ENCODE measurements around the gene MBNL1. TPM values are rescaled to one million over a fixed set of nuclear protein-coding genes. Genes with fewer than 3 reads are reported as not detected.
A peak's percentile ranks its signal among the peaks of the same experiment; 100 is the strongest.
"Not testable (repeated sequence)": the region's sequence is repeated elsewhere in the genome, so short reads cannot be mapped to it uniquely, and the experiment has no call there.

Gene MBNL1
- total RNA-seq, 8 experiments from 2014 or later, result 17.3 to 294 (median 44.8) TPM

DNA sequence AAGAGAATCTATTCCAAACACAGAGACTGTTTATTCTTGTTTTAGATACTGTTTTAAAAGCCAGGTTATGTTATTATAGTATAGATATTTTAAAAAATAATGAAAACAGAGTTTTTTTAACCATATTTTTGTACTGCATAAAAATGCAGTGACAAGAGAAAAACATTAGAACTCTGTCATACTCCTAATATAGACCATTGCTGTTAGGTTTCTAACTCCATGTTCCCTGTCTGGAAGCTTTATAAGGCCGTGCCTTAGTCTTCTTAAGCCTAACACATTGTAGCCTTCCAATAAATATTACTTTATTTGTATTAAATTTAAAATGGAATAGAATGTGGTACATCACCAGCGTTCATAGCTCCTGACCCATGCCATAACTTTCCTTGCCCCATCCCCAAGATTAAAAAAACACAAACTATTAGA, 53.2 kb downstream of the MBNL1 start:
- Histone ChIP-seq H3K4me3 (no peak overlapping the region), H3K27ac (no peak overlapping the region), H3K4me1 (replicated peaks in 1 of 2) (peaks cover 20 to 39% of the 10 kb centered on the region in 2 donors)
- in situ Hi-C loops (cut with MboI; ENCODE audit: low pct_unique_long_range_greater_than_20kb in 2 of 9, low sequenced_read_pairs in 9 of 9, unreplicated experiment in 9 of 9), result no loop called here
- no peak for ATAC-seq (replicated peaks in 6 of 8)
- 63 to 94% (median 88%) methylated on average over 1 to 2 of the region's 2 CpGs; no CpG with 5 or more reads in 2 of the 10 experiments for WGBS, 10 experiments

DNA sequence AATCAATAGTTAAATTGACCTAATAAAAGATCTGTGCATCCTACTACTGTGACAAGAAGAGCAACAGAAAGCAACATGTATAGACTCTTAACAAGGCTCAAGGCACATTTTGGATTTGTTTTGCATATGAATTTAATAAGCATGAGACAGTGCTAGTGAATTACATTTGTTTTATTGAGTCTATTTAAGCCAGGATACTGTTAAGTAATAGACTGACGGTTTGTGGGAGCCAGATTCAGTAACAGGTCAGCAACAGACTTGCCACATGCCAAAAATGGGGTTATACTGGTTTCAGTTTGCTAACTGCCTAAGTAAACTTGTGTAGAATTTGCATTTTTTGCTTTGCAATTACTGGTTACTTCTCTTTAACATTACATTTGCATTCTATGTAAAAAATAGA, 54.0 kb downstream of the MBNL1 start:
- 0 to 100% (median 55%) methylated on average over 1 of the region's 1 CpG; no CpG with 5 or more reads in 3 of the 10 experiments for WGBS, 10 experiments
- Histone ChIP-seq H3K4me3 (no peak overlapping the region), H3K27ac (no peak overlapping the region), H3K4me1 (replicated peaks in 1 of 2) (peaks cover 15 to 34% of the 10 kb centered on the region in 2 donors)
- peak in 3 of 8 experiments; percentile 16 to 72 (median 31) for ATAC-seq (replicated peaks in 6 of 8)
- in situ Hi-C loops (cut with MboI; ENCODE audit: low pct_unique_long_range_greater_than_20kb in 2 of 9, low sequenced_read_pairs in 9 of 9, unreplicated experiment in 9 of 9), result no loop called here

DNA sequence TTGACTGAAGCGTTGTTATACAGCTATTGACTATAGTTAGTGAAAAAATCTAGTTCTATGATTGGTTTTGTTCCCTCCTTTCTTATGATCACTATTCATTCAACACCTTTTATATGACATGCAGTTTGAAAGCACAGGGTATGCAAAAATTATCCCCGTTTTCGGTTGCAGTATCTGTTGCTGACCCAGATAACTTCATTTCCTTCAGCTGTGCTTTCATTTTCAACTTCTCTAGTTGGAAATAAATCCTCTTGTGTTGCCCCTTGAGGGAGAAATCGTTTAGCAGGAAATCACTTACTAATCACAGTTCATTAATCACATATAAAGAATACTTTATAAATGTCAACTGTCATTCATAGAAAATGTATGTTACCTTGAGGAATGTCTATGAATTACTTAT, 55.1 kb downstream of the MBNL1 start:
- ATAC-seq (replicated peaks in 6 of 8), result no peak

DNA sequence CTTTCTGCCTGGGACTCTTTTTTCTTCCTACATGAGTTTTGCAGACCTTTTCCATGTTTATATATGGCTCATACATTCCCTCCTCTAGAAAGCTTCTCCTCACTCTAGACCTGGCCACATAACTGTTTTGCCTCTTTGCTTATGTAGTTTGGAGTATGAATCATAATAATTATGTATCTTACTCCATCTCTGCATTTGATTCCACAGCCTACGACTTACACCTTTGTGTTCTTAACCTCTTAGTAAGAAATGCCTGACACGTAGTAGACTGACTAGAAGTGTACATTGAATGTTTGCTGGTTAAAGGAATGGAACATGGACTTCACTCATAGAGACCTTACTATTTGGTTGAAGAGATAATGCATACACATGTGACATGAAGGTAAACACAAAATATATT, 56.4 kb downstream of the MBNL1 start:
- peaks cover under 1 to 11% of the 10 kb centered on the region in 2 donors for H3K4me1 ChIP-seq (replicated peaks in 1 of 2)
- no peak overlapping the region for H3K4me3 ChIP-seq
- 60 to 100% (median 96%) methylated on average over 1 to 2 of the region's 2 CpGs for WGBS, 10 experiments
- no peak overlapping the region for H3K27ac ChIP-seq
- in situ Hi-C loops (cut with MboI; ENCODE audit: low pct_unique_long_range_greater_than_20kb in 2 of 9, low sequenced_read_pairs in 9 of 9, unreplicated experiment in 9 of 9), result no loop called here
- ATAC-seq (replicated peaks in 6 of 8), result no peak

More for the DNA sequence above, 55.1 kb downstream of the MBNL1 start:
- in situ Hi-C loops (cut with MboI; ENCODE audit: low pct_unique_long_range_greater_than_20kb in 2 of 9, low sequenced_read_pairs in 9 of 9, unreplicated experiment in 9 of 9), result no loop called here
- 57 to 100% (median 89%) methylated on average over 1 to 4 of the region's 4 CpGs for WGBS, 10 experiments
- H3K4me1 ChIP-seq (replicated peaks in 1 of 2), result peaks cover 9 to 23% of the 10 kb centered on the region in 2 donors
- H3K4me3 ChIP-seq, result no peak overlapping the region
- H3K27ac ChIP-seq, result no peak overlapping the region

DNA sequence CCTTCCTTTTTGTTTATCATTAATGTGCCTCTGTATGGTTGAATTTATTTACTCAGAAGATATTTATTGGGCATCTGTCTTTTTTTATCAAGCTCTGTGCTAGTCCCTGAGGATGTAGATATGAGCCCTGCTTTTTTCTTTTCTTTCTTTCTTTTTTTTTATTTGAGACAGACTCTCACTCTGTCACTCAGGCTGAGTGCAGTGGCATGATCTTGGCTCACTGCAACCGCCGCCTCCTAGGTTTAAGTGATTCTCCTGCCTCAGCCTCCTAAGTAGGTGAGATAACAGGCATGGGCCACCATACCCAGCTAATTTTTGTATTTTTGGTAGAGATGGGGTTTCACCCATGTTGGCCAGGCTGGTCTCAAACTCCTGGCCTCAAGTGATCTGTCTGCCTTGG, 58.5 kb downstream of the MBNL1 start:
- in situ Hi-C loops (cut with MboI; ENCODE audit: low pct_unique_long_range_greater_than_20kb in 2 of 9, low sequenced_read_pairs in 9 of 9, unreplicated experiment in 9 of 9), result no loop called here
- Histone ChIP-seq H3K27ac (no peak overlapping the region), H3K4me3 (no peak overlapping the region), H3K4me1 (replicated peaks in 1 of 2) (peaks cover 0 to 5% of the 10 kb centered on the region in 2 donors)
- ATAC-seq (replicated peaks in 6 of 8), result no peak
- 85 to 100% (median 100%) methylated on average over 2 of the region's 2 CpGs; no CpG with 5 or more reads in 3 of the 10 experiments for WGBS, 10 experiments

DNA sequence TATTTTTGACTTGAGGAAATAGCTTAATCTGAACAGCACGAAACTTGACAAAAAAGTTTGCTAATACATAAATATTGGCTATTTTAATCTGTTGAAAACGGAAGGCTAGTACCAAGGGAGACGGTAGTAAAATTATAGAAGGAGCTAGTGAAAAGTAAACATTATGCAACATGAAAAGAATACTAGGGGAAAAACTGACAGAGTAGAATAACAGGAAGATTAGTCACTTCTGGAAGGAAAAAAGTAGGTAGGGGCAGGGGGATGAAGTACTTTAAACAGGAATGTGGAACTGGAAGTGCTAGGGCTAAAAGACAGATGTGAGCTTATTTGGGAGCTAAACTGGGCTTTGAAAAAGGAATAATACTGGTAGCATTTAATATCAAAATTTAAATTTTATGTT, 60.1 kb downstream of the MBNL1 start:
- ATAC-seq (replicated peaks in 6 of 8), result no peak
- H3K4me3 ChIP-seq, result no peak overlapping the region
- WGBS, 10 experiments, result 7 to 100% (median 83%) methylated on average over 3 of the region's 3 CpGs
- H3K4me1 ChIP-seq (replicated peaks in 1 of 2), result no peaks in the 10 kb centered on the region
- H3K27ac ChIP-seq, result no peak overlapping the region
- in situ Hi-C loops (cut with MboI; ENCODE audit: low pct_unique_long_range_greater_than_20kb in 2 of 9, low sequenced_read_pairs in 9 of 9, unreplicated experiment in 9 of 9), result no loop called here

DNA sequence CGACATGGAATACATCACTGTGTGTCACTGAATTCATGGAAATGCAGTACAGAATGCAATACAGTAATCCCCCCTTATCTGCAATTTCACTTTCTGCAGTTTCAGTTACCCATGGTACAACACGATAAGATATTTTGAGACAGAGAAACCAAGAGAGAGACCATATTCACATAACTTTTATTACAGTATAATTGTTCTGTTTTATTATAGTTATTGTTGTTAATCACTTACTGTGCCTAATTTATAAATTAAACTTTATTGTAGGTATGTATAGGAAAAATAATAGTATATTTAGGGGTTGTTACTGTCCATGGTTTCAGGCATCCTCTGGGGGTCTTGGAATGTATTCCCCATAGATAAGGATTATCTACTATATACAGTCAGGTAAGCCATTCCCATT, 61.8 kb downstream of the MBNL1 start:
- ATAC-seq (replicated peaks in 6 of 8), result no peak
- H3K4me1 ChIP-seq (replicated peaks in 1 of 2), result no peaks in the 10 kb centered on the region
- H3K4me3 ChIP-seq, result no peak overlapping the region
- WGBS, 10 experiments, result 40 to 100% (median 90%) methylated on average over 1 to 2 of the region's 2 CpGs; no CpG with 5 or more reads in 1 of the 10 experiments
- in situ Hi-C loops (cut with MboI; ENCODE audit: low pct_unique_long_range_greater_than_20kb in 2 of 9, low sequenced_read_pairs in 9 of 9, unreplicated experiment in 9 of 9), result no loop called here
- no peak overlapping the region for H3K27ac ChIP-seq

DNA sequence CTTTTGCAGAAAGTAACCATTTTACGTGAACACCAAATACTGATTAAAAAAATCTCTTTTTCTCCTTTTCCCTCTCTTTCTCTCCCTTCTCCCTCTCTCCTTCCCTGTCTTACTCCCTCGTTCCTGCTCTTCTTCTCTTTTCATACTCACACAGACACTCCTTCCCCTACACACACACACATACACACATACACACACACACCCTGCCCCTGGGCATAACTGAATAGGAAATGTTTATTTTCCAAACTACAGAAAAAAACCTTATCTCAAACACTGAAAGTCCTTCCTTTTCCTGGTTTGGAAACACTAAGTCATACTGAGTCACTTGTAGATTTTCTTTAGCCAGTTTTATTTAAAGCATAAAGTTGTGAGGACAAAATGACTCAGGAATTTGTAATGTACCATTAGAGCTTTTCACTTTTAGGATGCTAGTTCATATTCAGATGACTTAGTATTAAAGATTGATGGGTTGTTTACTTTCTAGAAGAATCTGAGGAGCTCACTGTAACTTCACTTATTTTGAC, 62.4 kb downstream of the MBNL1 start:
- Histone ChIP-seq H3K4me3 (no peak overlapping the region), H3K4me1 (replicated peaks in 1 of 2) (no peaks in the 10 kb centered on the region), H3K27ac (no peak overlapping the region)
- peak in 3 of 8 experiments; percentile 25 to 88 (median 85) for ATAC-seq (replicated peaks in 6 of 8)
- in situ Hi-C loops (cut with MboI; ENCODE audit: low pct_unique_long_range_greater_than_20kb in 2 of 9, low sequenced_read_pairs in 9 of 9, unreplicated experiment in 9 of 9), result no loop called here
- 8 to 100% (median 66%) methylated on average over 1 to 2 of the region's 2 CpGs for WGBS, 10 experiments

DNA sequence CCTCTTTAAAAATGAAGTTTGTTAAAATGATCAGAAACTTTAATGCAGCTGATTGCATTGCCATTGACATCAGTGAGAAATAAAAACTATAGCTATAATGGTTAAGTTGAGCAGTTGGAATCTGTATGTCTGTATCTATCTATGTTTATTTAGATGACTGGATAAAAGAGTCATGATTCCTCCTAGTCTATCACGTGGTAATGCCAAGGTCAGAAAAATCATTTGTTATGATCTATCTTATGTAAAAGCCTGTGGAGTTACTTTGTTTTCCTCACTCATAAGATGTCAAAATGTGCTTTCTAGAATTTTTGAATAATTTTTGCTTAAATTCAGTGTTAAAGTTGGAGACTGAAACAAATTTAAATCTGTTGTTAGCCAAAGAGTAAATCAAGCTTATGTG, 63.3 kb downstream of the MBNL1 start:
- H3K4me3 ChIP-seq, result no peak overlapping the region
- H3K4me1 ChIP-seq (replicated peaks in 1 of 2), result no peaks in the 10 kb centered on the region
- no peak overlapping the region for H3K27ac ChIP-seq
- ATAC-seq (replicated peaks in 6 of 8), result no peak
- WGBS, 10 experiments, result 14 to 100% (median 79%) methylated on average over 1 of the region's 1 CpG; no CpG with 5 or more reads in 4 of the 10 experiments
- in situ Hi-C loops (cut with MboI; ENCODE audit: low pct_unique_long_range_greater_than_20kb in 2 of 9, low sequenced_read_pairs in 9 of 9, unreplicated experiment in 9 of 9), result no loop called here

DNA sequence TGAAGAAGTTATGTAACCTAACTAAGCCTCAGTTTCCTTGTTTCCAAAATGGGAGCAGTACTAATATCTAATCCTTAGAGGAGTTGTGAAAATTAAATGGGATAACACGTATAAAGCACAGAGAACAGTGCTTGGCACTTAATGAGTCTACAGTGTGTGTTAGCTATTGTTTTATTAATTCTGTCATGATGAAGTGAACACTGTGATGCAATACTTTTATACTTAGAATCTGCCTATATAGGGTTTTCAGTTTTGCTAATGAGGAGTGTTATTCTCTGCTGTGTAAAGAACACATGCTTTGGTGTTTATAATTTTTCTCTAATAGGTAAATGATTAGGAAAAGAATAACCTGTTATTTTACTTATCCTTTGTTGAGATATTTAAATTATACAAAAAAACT, 65.2 kb downstream of the MBNL1 start:
- ATAC-seq (replicated peaks in 6 of 8), result no peak
- no peak overlapping the region for H3K27ac ChIP-seq
- H3K4me1 ChIP-seq (replicated peaks in 1 of 2), result no peaks in the 10 kb centered on the region
- in situ Hi-C loops (cut with MboI; ENCODE audit: low pct_unique_long_range_greater_than_20kb in 2 of 9, low sequenced_read_pairs in 9 of 9, unreplicated experiment in 9 of 9), result no loop called here
- 60 to 100% (median 100%) methylated on average over 1 of the region's 1 CpG; no CpG with 5 or more reads in 1 of the 10 experiments for WGBS, 10 experiments
- no peak overlapping the region for H3K4me3 ChIP-seq

DNA sequence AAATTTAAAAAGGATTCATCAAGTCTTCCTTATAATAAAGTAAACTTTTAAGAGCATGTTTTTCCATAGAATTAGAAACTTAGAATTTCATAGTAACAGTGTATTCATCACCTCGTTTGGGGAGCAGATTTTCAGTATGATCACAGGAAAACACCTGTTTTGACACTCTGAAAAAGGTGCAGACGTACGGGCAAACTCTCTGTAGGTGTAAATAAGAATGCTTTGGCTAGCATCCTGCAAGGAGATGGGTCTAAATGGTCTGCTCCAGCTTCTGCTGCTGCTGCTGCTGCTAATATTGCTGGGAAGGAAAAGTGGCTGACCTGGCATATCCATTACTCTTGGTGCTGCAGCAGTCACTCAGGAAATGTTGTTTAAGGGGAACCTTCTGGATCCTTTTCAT, 66.0 kb downstream of the MBNL1 start:
- in situ Hi-C loops (cut with MboI; ENCODE audit: low pct_unique_long_range_greater_than_20kb in 2 of 9, low sequenced_read_pairs in 9 of 9, unreplicated experiment in 9 of 9), result no loop called here

DNA sequence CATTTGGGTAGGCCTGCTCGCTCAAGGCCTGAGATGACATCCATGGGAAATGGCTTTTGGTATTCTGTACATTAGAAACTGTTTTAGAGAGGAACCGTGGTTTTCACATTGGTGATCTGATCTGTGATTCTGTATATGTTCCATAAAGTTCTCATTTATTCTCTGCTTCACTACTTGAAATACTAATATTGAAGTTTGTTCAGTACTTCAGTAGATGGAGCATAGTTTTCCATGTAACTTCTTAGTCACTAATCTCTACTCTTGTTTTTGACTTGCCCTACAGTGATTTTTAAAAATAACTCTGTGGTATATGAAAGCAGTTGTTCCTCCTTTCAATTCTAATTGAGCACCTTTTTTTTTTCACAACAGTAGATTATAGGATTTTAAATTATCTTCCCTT, 66.5 kb downstream of the MBNL1 start:
- in situ Hi-C loops (cut with MboI; ENCODE audit: low pct_unique_long_range_greater_than_20kb in 2 of 9, low sequenced_read_pairs in 9 of 9, unreplicated experiment in 9 of 9), result no loop called here
- 79 to 100% (median 100%) methylated on average over 1 to 2 of the region's 2 CpGs for WGBS, 10 experiments

More for the DNA sequence above, 66.0 kb downstream of the MBNL1 start:
- H3K4me3 ChIP-seq, result no peak overlapping the region
- ATAC-seq (replicated peaks in 6 of 8), result no peak
- no peak overlapping the region for H3K27ac ChIP-seq
- WGBS, 10 experiments, result 63 to 97% (median 83%) methylated on average over 1 to 3 of the region's 3 CpGs; no CpG with 5 or more reads in 1 of the 10 experiments
- H3K4me1 ChIP-seq (replicated peaks in 1 of 2), result no peaks in the 10 kb centered on the region

DNA sequence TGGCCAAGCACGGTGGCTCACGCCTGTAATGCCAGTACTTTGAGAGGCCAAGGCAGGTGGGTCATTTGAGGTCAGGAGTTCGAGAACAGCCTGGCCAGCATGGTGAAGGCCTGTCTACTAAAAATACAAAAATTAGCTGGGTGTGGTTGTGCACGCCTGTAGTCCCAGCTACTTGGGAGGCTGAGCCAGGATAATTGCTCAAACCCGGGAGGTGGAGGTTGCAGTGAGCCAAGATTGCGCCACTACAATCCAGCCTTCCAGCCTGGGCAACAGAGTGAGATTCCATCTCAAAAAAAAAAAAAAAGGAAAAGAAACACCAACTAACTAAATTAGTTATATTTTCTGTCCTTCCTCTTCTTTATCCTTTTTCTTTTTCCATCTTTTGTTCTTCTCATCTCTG, 68.6 kb downstream of the MBNL1 start:
- in situ Hi-C loops (cut with MboI; ENCODE audit: low pct_unique_long_range_greater_than_20kb in 2 of 9, low sequenced_read_pairs in 9 of 9, unreplicated experiment in 9 of 9); ATAC-seq (replicated peaks in 6 of 8); H3K4me3 ChIP-seq; H3K27ac ChIP-seq; H3K4me1 ChIP-seq (replicated peaks in 1 of 2): not testable (repeated sequence)
- WGBS, 10 experiments, result 33 to 100% (median 100%) methylated on average over 1 to 5 of the region's 6 CpGs

More for the DNA sequence above, 66.5 kb downstream of the MBNL1 start:
- Histone ChIP-seq H3K27ac (no peak overlapping the region), H3K4me1 (replicated peaks in 1 of 2) (no peaks in the 10 kb centered on the region), H3K4me3 (no peak overlapping the region)
- no peak for ATAC-seq (replicated peaks in 6 of 8)

DNA sequence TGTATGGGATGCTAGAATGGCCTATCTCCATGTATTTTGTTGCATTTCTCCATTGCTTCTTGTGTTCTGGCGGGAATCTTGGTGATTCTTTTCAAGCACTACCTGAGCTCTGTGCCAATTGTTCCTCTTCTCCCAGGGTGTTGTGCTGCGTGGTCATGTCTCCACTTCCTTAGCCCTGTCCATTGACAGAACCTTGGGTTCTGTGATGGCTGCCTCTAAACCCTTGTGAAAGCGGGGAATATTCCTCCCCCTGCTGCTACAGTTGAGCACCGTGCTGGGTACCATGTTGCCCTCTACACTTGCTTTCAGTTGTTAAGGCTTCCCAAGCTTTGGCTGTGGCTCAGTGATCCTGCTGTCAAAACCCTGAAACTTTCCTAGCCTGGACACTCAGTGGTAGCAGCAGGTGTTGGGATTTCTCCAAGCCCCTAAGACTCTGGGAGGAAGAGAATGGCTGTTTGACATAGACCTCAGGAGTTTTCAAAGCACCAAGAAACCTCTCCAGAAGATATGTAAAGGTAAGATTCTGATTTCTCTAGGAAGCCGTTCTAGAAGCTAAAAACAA, 69.5 kb downstream of the MBNL1 start:
- Histone ChIP-seq H3K4me3 (no peak overlapping the region), H3K4me1 (replicated peaks in 1 of 2) (no peaks in the 10 kb centered on the region), H3K27ac (no peak overlapping the region)
- in situ Hi-C loops (cut with MboI; ENCODE audit: low pct_unique_long_range_greater_than_20kb in 2 of 9, low sequenced_read_pairs in 9 of 9, unreplicated experiment in 9 of 9), result no loop called here
- 86 to 100% (median 95%) methylated on average over 2 to 5 of the region's 5 CpGs; no CpG with 5 or more reads in 3 of the 10 experiments for WGBS, 10 experiments
- no peak for ATAC-seq (replicated peaks in 6 of 8)
